IPS-18a (cell line): ENCODE measurements around the gene MAML3.

Experiments
- H3K27ac ChIP-seq: one replicate; pipeline ENCODE4 v1.5.1; 2013; ENCODE audit warnings: low read length
- H3K27me3 ChIP-seq: one replicate; pipeline ENCODE4 v1.6.1; 2013; ENCODE audit warnings: mild to moderate bottlenecking, low read length; ENCODE audit not compliant: control insufficient read depth, insufficient read depth
- H3K36me3 ChIP-seq: one replicate; pipeline ENCODE4 v1.6.1; 2013; ENCODE audit warnings: low read depth, low read length; ENCODE audit not compliant: control insufficient read depth
- H3K4me1 ChIP-seq: one replicate; pipeline ENCODE4 v1.6.1; 2013; ENCODE audit warnings: low read depth, low read length; ENCODE audit not compliant: control insufficient read depth
- H3K4me3 ChIP-seq: one replicate; pipeline ENCODE4 v1.5.1; 2013; ENCODE audit warnings: low read length
- H3K9ac ChIP-seq: one replicate; pipeline ENCODE4 v1.6.1; 2013; ENCODE audit warnings: mild to moderate bottlenecking, low read length, moderate library complexity
- H3K9me3 ChIP-seq: one replicate; pipeline ENCODE4 v1.6.1; 2013; ENCODE audit warnings: low read depth, low read length; ENCODE audit not compliant: control insufficient read depth

Gene MAML3

GRCh38 chr4:140049024-140049848 lies 104.7 kb downstream of the MAML3 start:
- Histone ChIP-seq H3K27ac (peak overlapping the region; percentile 82), H3K9me3 (no peaks in the 10 kb centered on the region), H3K36me3 (no peaks in the 10 kb centered on the region), H3K9ac (peak overlapping the region; percentile 54), H3K4me3 (peak overlapping the region; percentile 52), H3K27me3 (no peaks in the 10 kb centered on the region), H3K4me1 (peaks cover 48% of the 10 kb centered on the region)

- Histone ChIP-seq H3K9ac (peak overlapping the region; percentile 54), H3K4me3 (peak overlapping the region; percentile 52), H3K36me3 (no peaks in the 10 kb centered on the region), H3K27ac (peak overlapping the region; percentile 82), H3K4me1 (peaks cover 48% of the 10 kb centered on the region), H3K27me3 (no peaks in the 10 kb centered on the region), H3K9me3 (no peaks in the 10 kb centered on the region)
Measured at GRCh38 chr4:140048419-140048995, 105.5 kb downstream of the MAML3 start.

GRCh38 chr4:140047786-140048185 lies 106.2 kb downstream of the MAML3 start:
- Histone ChIP-seq H3K27ac (no peak overlapping the region), H3K4me3 (no peak overlapping the region)

GRCh38 chr4:140047017-140047640 lies 106.9 kb downstream of the MAML3 start:
- Histone ChIP-seq H3K36me3 (no peaks in the 10 kb centered on the region), H3K27me3 (no peaks in the 10 kb centered on the region), H3K9ac (peak overlapping the region; percentile 34), H3K4me1 (peaks cover 48% of the 10 kb centered on the region), H3K4me3 (peak overlapping the region; percentile 31), H3K27ac (no peak overlapping the region), H3K9me3 (no peaks in the 10 kb centered on the region)

More at GRCh38 chr4:140047786-140048185, 106.2 kb downstream of the MAML3 start:
- no peaks in the 10 kb centered on the region for H3K9me3 ChIP-seq
- H3K9ac ChIP-seq, result no peak overlapping the region
- peaks cover 48% of the 10 kb centered on the region for H3K4me1 ChIP-seq
- no peaks in the 10 kb centered on the region for H3K36me3 ChIP-seq
- H3K27me3 ChIP-seq, result no peaks in the 10 kb centered on the region

GRCh38 chr4:140046543-140046942 lies 107.4 kb downstream of the MAML3 start:
- Histone ChIP-seq H3K27me3 (no peaks in the 10 kb centered on the region), H3K36me3 (no peaks in the 10 kb centered on the region), H3K27ac (peak overlapping the region; percentile 25), H3K4me1 (peaks cover 48% of the 10 kb centered on the region), H3K4me3 (no peak overlapping the region), H3K9ac (peak overlapping the region; percentile 34), H3K9me3 (no peaks in the 10 kb centered on the region)

- H3K36me3 ChIP-seq, result no peaks in the 10 kb centered on the region
- H3K27ac ChIP-seq, result peak overlapping the region; percentile 25
- H3K27me3 ChIP-seq, result no peaks in the 10 kb centered on the region
- no peak overlapping the region for H3K9ac ChIP-seq
- H3K4me3 ChIP-seq, result no peak overlapping the region
- no peaks in the 10 kb centered on the region for H3K9me3 ChIP-seq
- peaks cover 48% of the 10 kb centered on the region for H3K4me1 ChIP-seq
Measured at GRCh38 chr4:140046016-140046415, 108.0 kb downstream of the MAML3 start.

GRCh38 chr4:140044337-140044902 lies 109.6 kb downstream of the MAML3 start:
- Histone ChIP-seq H3K9ac (no peak overlapping the region), H3K4me1 (peaks cover 36% of the 10 kb centered on the region), H3K27ac (no peak overlapping the region), H3K27me3 (no peaks in the 10 kb centered on the region), H3K36me3 (no peaks in the 10 kb centered on the region), H3K9me3 (no peaks in the 10 kb centered on the region), H3K4me3 (no peak overlapping the region)

GRCh38 chr4:140042634-140043033 lies 111.3 kb downstream of the MAML3 start:
- Histone ChIP-seq H3K4me1 (peaks cover 22% of the 10 kb centered on the region), H3K27me3 (no peaks in the 10 kb centered on the region), H3K9me3 (no peaks in the 10 kb centered on the region), H3K4me3 (no peak overlapping the region), H3K27ac (no peak overlapping the region), H3K9ac (no peak overlapping the region), H3K36me3 (no peaks in the 10 kb centered on the region)

GRCh38 chr4:140038031-140038533 lies 115.9 kb downstream of the MAML3 start:
- peaks cover 15% of the 10 kb centered on the region for H3K4me1 ChIP-seq
- no peaks in the 10 kb centered on the region for H3K36me3 ChIP-seq
- H3K27me3 ChIP-seq, result no peaks in the 10 kb centered on the region
- H3K9ac ChIP-seq, result no peak overlapping the region
- no peak overlapping the region for H3K4me3 ChIP-seq
- H3K27ac ChIP-seq, result no peak overlapping the region
- H3K9me3 ChIP-seq, result no peaks in the 10 kb centered on the region

- peaks cover 15% of the 10 kb centered on the region for H3K4me1 ChIP-seq
- H3K9ac ChIP-seq, result no peak overlapping the region
- no peaks in the 10 kb centered on the region for H3K36me3 ChIP-seq
- H3K9me3 ChIP-seq, result no peaks in the 10 kb centered on the region
- no peak overlapping the region for H3K27ac ChIP-seq
- no peaks in the 10 kb centered on the region for H3K27me3 ChIP-seq
- no peak overlapping the region for H3K4me3 ChIP-seq
Measured at GRCh38 chr4:140037353-140038030, 116.5 kb downstream of the MAML3 start.

GRCh38 chr4:140031706-140032105 lies 122.3 kb downstream of the MAML3 start:
- Histone ChIP-seq H3K9ac (no peak overlapping the region), H3K4me3 (no peak overlapping the region), H3K9me3 (no peaks in the 10 kb centered on the region), H3K36me3 (no peaks in the 10 kb centered on the region), H3K27ac (no peak overlapping the region), H3K27me3 (no peaks in the 10 kb centered on the region), H3K4me1 (peaks cover 3% of the 10 kb centered on the region)
